ENCODE measurements around the gene ZFAND4.
"Not testable (repeated sequence)": the region's sequence is repeated elsewhere in the genome, so short reads cannot be mapped to it uniquely, and the experiment has no call there.

DNA sequence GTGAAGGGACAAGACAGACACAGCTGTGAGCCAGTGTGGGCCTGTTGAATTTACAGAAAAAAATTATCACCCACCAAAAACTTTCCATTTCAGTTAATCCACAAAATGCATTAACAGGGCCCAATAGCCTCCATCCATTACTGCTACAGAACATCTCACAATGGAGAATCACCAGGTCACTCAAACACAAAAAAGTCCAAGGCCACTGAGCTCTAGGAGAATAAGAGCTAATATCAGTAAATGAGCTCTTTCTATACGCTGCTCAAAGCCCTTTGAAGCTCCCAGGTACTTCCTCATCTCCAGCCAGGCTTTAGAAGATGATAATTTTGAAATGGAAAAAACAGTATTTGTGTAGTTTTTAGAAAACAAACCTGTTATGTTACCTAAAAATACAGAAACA lies 45.1 kb upstream of the ZFAND4 start:
- not testable (repeated sequence) for TF ChIP-seq POLR2AphosphoS5, POLR2A (IDR thresholded peaks at IDR 0.05; ENCODE audit: low read depth, low read length)

All from GM12892 (cell line).